Calu3 (cell line): ENCODE measurements around the gene PWWP2A. TPM values are rescaled to one million over a fixed set of nuclear protein-coding genes. Genes with fewer than 3 reads are reported as not detected.

Source experiments
- BruUV-seq: library from RNA; stranded (reverse); fragments of 400-500 nt; replicated peaks from 2 replicates; lab custom pipeline; 2021; lab: Mats Ljungman, UMichigan
- CTCF ChIA-PET: fragments of 300-600 bp; sonication (Branson Sonifier 250); formaldehyde crosslinking; loops from one replicate; lab custom pipeline; 2022; ENCODE audit warnings: antibody characterized with exemption; lab: Charles Lee
- DNase-seq: peaks from one replicate; pipeline ENCODE4 v3.0.0; 2022
- H3K27ac Mint-ChIP-seq: one replicate; pipeline ENCODE4 v1.8.0; 2022; ENCODE audit warnings: mixed read lengths; ENCODE audit not compliant: unreplicated experiment
- H3K27me3 Mint-ChIP-seq: one replicate; pipeline ENCODE4 v1.8.0; 2022; ENCODE audit warnings: mixed read lengths; ENCODE audit not compliant: unreplicated experiment
- H3K36me3 Mint-ChIP-seq: one replicate; pipeline ENCODE4 v1.8.0; 2022; ENCODE audit warnings: mild to moderate bottlenecking, moderate library complexity, mixed read lengths; ENCODE audit not compliant: insufficient read depth, unreplicated experiment
- H3K4me1 Mint-ChIP-seq: one replicate; pipeline ENCODE4 v1.8.0; 2022; ENCODE audit warnings: mild to moderate bottlenecking, low read depth, mixed read lengths; ENCODE audit not compliant: unreplicated experiment
- H3K4me3 Mint-ChIP-seq: one replicate; pipeline ENCODE4 v1.8.0; 2022; ENCODE audit warnings: mild to moderate bottlenecking, low read depth, moderate library complexity, mixed read lengths; ENCODE audit not compliant: unreplicated experiment
- H3K9me3 Mint-ChIP-seq: one replicate; pipeline ENCODE4 v1.8.0; 2022; ENCODE audit warnings: low read depth, mixed read lengths; ENCODE audit not compliant: unreplicated experiment
- CTCF ChIP-seq: fragments of 200-600 bp; IDR thresholded peaks from one replicate; pipeline ENCODE4 v1.8.0; 2022; ENCODE audit warnings: antibody characterized with exemption; ENCODE audit not compliant: unreplicated experiment
- intact Hi-C: fragments of 100-400 bp; cut with micrococcal nuclease; formaldehyde crosslinking; loops from one replicate; pipeline ENCODE4 v1.10.0; 2022; ENCODE audit not compliant: unreplicated experiment
- total RNA-seq: library from RNA; stranded (reverse); gene quantifications from 2 replicates; pipeline ENCODE4 v1.2.3, GENCODE V29; 2022

Gene PWWP2A
- total RNA-seq, 1 experiment from 2014 or later = 36.4 TPM

GRCh38 chr5:160044967-160045366 is 74.3 kb downstream of the PWWP2A start:
- no peak for DNase-seq
- no peak for TF ChIP-seq CTCF
- Mint-ChIP-seq H3K36me3 (peaks cover 34% of the 10 kb centered on the region), H3K9me3 (no peaks in the 10 kb centered on the region), H3K4me1 (no peaks in the 10 kb centered on the region), H3K4me3 (no peak overlapping the region), H3K27me3 (no peaks in the 10 kb centered on the region), H3K27ac (no peak overlapping the region)
- intact Hi-C loops = no loop called here
- BruUV-seq = no TSS peak
- CTCF ChIA-PET = interaction anchor here (0.7 kb wide), 1 partner anchor 888 kb away, joined by 3 read pairs; no protein-coding TSS in a partner anchor

- no peak overlapping the region for H3K27ac Mint-ChIP-seq
- no TSS peak for BruUV-seq
- CTCF ChIA-PET = interaction anchor here (0.7 kb wide), 1 partner anchor 888 kb away, joined by 3 read pairs; no protein-coding TSS in a partner anchor
- H3K4me1 Mint-ChIP-seq = no peaks in the 10 kb centered on the region
- no peaks in the 10 kb centered on the region for H3K9me3 Mint-ChIP-seq
- DNase-seq = no peak
- H3K36me3 Mint-ChIP-seq = peaks cover 28% of the 10 kb centered on the region
- no peak overlapping the region for H3K4me3 Mint-ChIP-seq
- TF ChIP-seq CTCF = no peak
- no peaks in the 10 kb centered on the region for H3K27me3 Mint-ChIP-seq
- intact Hi-C loops = no loop called here
These were observed 74.9 kb downstream of the PWWP2A start for GRCh38 chr5:160044391-160044804.

GRCh38 chr5:160042671-160043070 is 76.6 kb downstream of the PWWP2A start:
- no TSS peak for BruUV-seq
- intact Hi-C loops = no loop called here
- Mint-ChIP-seq H3K9me3 (no peaks in the 10 kb centered on the region), H3K27me3 (no peaks in the 10 kb centered on the region), H3K4me1 (no peaks in the 10 kb centered on the region), H3K4me3 (no peak overlapping the region), H3K27ac (no peak overlapping the region), H3K36me3 (peaks cover 34% of the 10 kb centered on the region)
- no peak for DNase-seq
- CTCF ChIA-PET = no interaction called here
- no peak for TF ChIP-seq CTCF

Other genes starting within 250 kb of the PWWP2A start
- 3.7 and 10.9 TPM in 2 replicates for gene ADRA1B, start 203.0 kb downstream of the PWWP2A start, total RNA-seq
- gene TTC1, start 110.3 kb downstream of the PWWP2A start, total RNA-seq = 66.4 and 70.6 TPM in 2 replicates
- gene FABP6, start 110.1 kb upstream of the PWWP2A start, total RNA-seq = 1.0 and 1.6 TPM in 2 replicates
- gene CCNJL, start 193.1 kb upstream of the PWWP2A start, total RNA-seq = 13.2 and 17.4 TPM in 2 replicates